ENCODE results near the gene HEATR5A.

DNA sequence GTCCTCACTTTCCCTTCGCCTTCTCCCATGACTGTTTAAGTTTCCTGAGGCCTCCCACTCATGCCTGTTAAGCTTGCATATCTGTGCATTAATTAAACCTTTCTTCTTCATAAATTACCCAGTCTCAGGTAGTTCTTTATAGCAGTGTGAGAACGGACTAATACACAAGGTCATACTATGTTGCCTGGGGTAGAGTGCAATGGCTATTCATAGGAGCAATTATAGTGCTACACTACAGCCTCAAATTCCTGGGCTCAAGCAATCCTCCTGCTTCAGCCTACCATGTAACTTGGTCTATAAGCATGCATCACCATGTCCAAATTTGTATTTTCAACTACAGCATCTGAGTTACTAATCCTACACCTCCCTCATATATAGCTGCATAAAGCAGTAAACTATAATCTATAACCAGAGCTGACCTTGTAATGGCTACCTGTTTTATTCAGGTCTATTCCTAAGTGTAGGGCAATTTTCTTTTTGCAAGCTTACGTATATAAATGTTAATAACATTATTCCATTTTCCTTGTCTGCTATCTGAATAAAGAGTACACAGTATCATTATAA lies 18.9 kb downstream of the HEATR5A start:
- TF ChIP-seq EP300 (IDR thresholded peaks at IDR 0.05; ENCODE audit: low read length), result no peak
- TF ChIP-seq KAT7 (CRISPR knock-in tag; IDR thresholded peaks at IDR 0.05; ENCODE audit: borderline replicate concordance), result no peak
- no peak for TF ChIP-seq ADNP (tag; IDR thresholded peaks at IDR 0.05)
- no peak for TF ChIP-seq AFF4 (CRISPR knock-in tag; IDR thresholded peaks at IDR 0.05)
- no peak for TF ChIP-seq NCOA1 (IDR thresholded peaks at IDR 0.05; ENCODE audit: low read depth)
- no peak for TF ChIP-seq TEAD2 (tag; IDR thresholded peaks at IDR 0.05)
- no peak for TF ChIP-seq HDAC6 (IDR thresholded peaks at IDR 0.05; ENCODE audit: low read depth, low read length)
- no peak for TF ChIP-seq JUN (IDR thresholded peaks at IDR 0.05; ENCODE audit: borderline replicate concordance, low read depth, low read length)
- TF ChIP-seq JUN (CRISPR knock-in tag; IDR thresholded peaks at IDR 0.05; ENCODE audit: borderline replicate concordance), result no peak
- TF ChIP-seq SIN3A (IDR thresholded peaks at IDR 0.05; ENCODE audit: borderline replicate concordance in 2 of 2, control insufficient read depth in 1 of 2, low read depth in 2 of 2, low read length in 2 of 2), result no peak
- TF ChIP-seq MEF2D (tag; conservative IDR thresholded peaks at IDR 0.05; ENCODE audit: low read depth), result no peak
